NB4 (cell line): ENCODE results near the gene CAMK2B.

ENCODE experiments used
- CTCF ChIP-seq: IDR thresholded peaks from one replicate; pipeline ENCODE4 v1.5.1; 2012; ENCODE audit warnings: low read depth, low read length
- POLR2A ChIP-seq: IDR thresholded peaks from 2 replicates; pipeline ENCODE4 v1.6.1; 2011; ENCODE audit warnings: mild to moderate bottlenecking; ENCODE audit not compliant: insufficient read length; ENCODE audit errors: extremely low read depth

- no peak for TF ChIP-seq CTCF
- no peak for TF ChIP-seq POLR2A
Measured at GRCh38 chr7:44262031-44262430, 63.4 kb downstream of the CAMK2B start.
